Gastrocnemius medialis (tissue), 4 donors: ENCODE measurements around the gene PANK2.

Experiments
- POLR2A ChIP-seq, 2 donors: fragments of 450-650 bp; IDR thresholded peaks; one replicate each; pipeline ENCODE4 v1.6.1; 2017; ENCODE audit warnings: antibody characterized with exemption in 2 of 2, mild to moderate bottlenecking in 2 of 2, moderate library complexity in 2 of 2
- TF ChIP-seq, protein P1 (sequence below), 5 experiments: fragments of 450-650 bp in 3 of 5; fragments of 200-600 bp in 2 of 5; sonication (generic) in 2 of 5; IDR thresholded peaks in 4 of 5; conservative IDR thresholded peaks in 1 of 5; 1 replicate in 4 of 5; 2 replicates in 1 of 5; pipeline ENCODE4 v1.5.1; 2016 to 2019; ENCODE audit warnings: antibody characterized with exemption in 5 of 5, mild to moderate bottlenecking in 3 of 5, moderate library complexity in 3 of 5

DNA sequence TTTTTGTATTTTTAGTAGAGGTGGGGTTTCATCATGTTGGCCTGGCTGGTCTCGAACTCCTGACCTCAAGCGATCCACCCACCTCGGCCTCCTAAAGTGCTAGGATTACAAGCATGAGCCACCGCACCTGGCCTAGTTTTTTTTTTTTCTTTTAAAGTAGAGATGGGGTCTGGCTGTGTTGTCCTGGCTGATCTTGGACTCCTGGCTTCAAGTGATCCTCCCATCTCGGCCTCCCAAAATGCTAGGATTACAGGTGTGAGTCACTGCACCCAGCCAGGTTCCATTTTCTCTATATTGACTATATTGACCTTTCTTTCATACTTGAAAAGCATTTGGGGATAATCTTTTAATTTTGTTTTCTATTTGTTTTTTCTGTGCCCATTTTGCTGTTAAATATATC, 13.3 kb downstream of the PANK2 start:
- TF ChIP-seq, protein P1, sequence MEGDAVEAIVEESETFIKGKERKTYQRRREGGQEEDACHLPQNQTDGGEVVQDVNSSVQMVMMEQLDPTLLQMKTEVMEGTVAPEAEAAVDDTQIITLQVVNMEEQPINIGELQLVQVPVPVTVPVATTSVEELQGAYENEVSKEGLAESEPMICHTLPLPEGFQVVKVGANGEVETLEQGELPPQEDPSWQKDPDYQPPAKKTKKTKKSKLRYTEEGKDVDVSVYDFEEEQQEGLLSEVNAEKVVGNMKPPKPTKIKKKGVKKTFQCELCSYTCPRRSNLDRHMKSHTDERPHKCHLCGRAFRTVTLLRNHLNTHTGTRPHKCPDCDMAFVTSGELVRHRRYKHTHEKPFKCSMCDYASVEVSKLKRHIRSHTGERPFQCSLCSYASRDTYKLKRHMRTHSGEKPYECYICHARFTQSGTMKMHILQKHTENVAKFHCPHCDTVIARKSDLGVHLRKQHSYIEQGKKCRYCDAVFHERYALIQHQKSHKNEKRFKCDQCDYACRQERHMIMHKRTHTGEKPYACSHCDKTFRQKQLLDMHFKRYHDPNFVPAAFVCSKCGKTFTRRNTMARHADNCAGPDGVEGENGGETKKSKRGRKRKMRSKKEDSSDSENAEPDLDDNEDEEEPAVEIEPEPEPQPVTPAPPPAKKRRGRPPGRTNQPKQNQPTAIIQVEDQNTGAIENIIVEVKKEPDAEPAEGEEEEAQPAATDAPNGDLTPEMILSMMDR (IDR thresholded peaks at IDR 0.05 in 4 of 5, conservative IDR thresholded peaks at IDR 0.05 in 1 of 5) = no peak
- no peak for TF ChIP-seq POLR2A (IDR thresholded peaks at IDR 0.05)
